BJ (cell line): ENCODE results near the gene CUL9. TPM values are rescaled to one million over a fixed set of nuclear protein-coding genes. Genes with fewer than 3 reads are reported as not detected.

Source experiments
- CTCF ChIA-PET: fragments of 350-600 bp; formaldehyde crosslinking; extraction: SDS; loops from one replicate; lab custom pipeline; 2021; ENCODE audit warnings: antibody characterized with exemption, inconsistent platforms; lab: Yijun Ruan, JAX
- POLR2A ChIA-PET: fragments of 300-600 bp; sonication (Branson Sonifier 250); formaldehyde crosslinking; extraction: SDS; loops from one replicate; lab custom pipeline; 2021; ENCODE audit warnings: antibody characterized with exemption; lab: Charles Lee
- DNase-seq: peaks from one replicate; pipeline ENCODE4 v3.0.0-alpha.2; 2011; ENCODE audit warnings: low read depth
- H3K27me3 ChIP-seq: 2 replicates; pipeline ENCODE4 v1.6.0; 2011; ENCODE audit warnings: low read length; ENCODE audit not compliant: control insufficient read depth, insufficient read depth
- H3K36me3 ChIP-seq: 2 replicates; pipeline ENCODE4 v1.5.1; 2011; ENCODE audit warnings: low read length; ENCODE audit not compliant: control insufficient read depth, insufficient read depth
- H3K4me3 ChIP-seq: 2 replicates; pipeline ENCODE4 v1.5.1; 2011; ENCODE audit warnings: low read depth, mild to moderate bottlenecking, control low read depth, low read length
- CTCF ChIP-seq: IDR thresholded peaks from 2 replicates; pipeline ENCODE4 v1.5.1; 2011; ENCODE audit warnings: low read depth, mild to moderate bottlenecking, control low read depth, inconsistent platforms, low read length, moderate library complexity; ENCODE audit not compliant: insufficient read depth
- polyA plus RNA-seq: library from polyadenylated mRNA; depleted of rRNA; stranded (reverse); fragments of >200 nt; gene quantifications from 2 replicates; pipeline ENCODE4 v1.2.3, GENCODE V29; 2011; rRNA removed

Gene CUL9
- polyA plus RNA-seq, 1 experiment: 12.4 TPM

- TF ChIP-seq CTCF: no peak
These were observed 89.3 kb downstream of the CUL9 start for GRCh38 chr6:43271103-43271815.

GRCh38 chr6:43271944-43272343, 89.9 kb downstream of the CUL9 start:
- Histone ChIP-seq H3K4me3 (no peak overlapping the region), H3K36me3 (no peaks in the 10 kb centered on the region), H3K27me3 (peaks cover 52% of the 10 kb centered on the region)
- no peak for DNase-seq
- ChIA-PET CTCF (interaction anchor here (1.6 to 2.8 kb wide), 2 partner anchors 43 to 63 kb away, joined by 4 to 12 read pairs; partner anchors contain the start of gene DNPH1), POLR2A (no interaction called here)
- no peak for TF ChIP-seq CTCF

More at GRCh38 chr6:43271103-43271815, 89.3 kb downstream of the CUL9 start:
- DNase-seq: no peak
- peaks cover 46% of the 10 kb centered on the region for H3K27me3 ChIP-seq
- no peak overlapping the region for H3K4me3 ChIP-seq
- ChIA-PET POLR2A (no interaction called here), CTCF (interaction anchor here (1.6 to 2.8 kb wide), 2 partner anchors 42 to 64 kb away, joined by 4 to 12 read pairs; partner anchors contain the start of gene DNPH1)
- no peaks in the 10 kb centered on the region for H3K36me3 ChIP-seq

- H3K27me3 ChIP-seq: peaks cover 42% of the 10 kb centered on the region
- POLR2A ChIA-PET: no interaction called here
- H3K36me3 ChIP-seq: no peaks in the 10 kb centered on the region
- no peak for TF ChIP-seq CTCF
- DNase-seq: no peak
- H3K4me3 ChIP-seq: no peak overlapping the region
- CTCF ChIA-PET: no interaction called here
These were observed 91.7 kb downstream of the CUL9 start for GRCh38 chr6:43273707-43274106.

Other genes with a start within 250 kb of the CUL9 start
- gene GNMT, start 221.4 kb upstream of the CUL9 start, polyA plus RNA-seq: 0.10 and 0.39 TPM in 2 replicates
- 2.8 and 5.6 TPM in 2 replicates for gene PEX6, start 203.0 kb upstream of the CUL9 start, polyA plus RNA-seq
- 52.7 and 61.8 TPM in 2 replicates for gene PPP2R5D, start 197.6 kb upstream of the CUL9 start, polyA plus RNA-seq
- gene MEA1, start 168.2 kb upstream of the CUL9 start, polyA plus RNA-seq: 107 and 121 TPM in 2 replicates
- 56.0 and 102 TPM in 2 replicates for gene KLHDC3, start 167.9 kb upstream of the CUL9 start, polyA plus RNA-seq
- gene RRP36, start 160.6 kb upstream of the CUL9 start, polyA plus RNA-seq: 43.1 and 52.7 TPM in 2 replicates
- 31.8 and 50.7 TPM in 2 replicates for gene CUL7, start 128.3 kb upstream of the CUL9 start, polyA plus RNA-seq
- gene MRPL2, start 122.8 kb upstream of the CUL9 start, polyA plus RNA-seq: 20.5 and 22.8 TPM in 2 replicates
- 13.2 and 16.8 TPM in 2 replicates for gene KLC4, start 122.6 kb upstream of the CUL9 start, polyA plus RNA-seq
- 187 and 362 TPM in 2 replicates for gene PTK7, start 105.9 kb upstream of the CUL9 start, polyA plus RNA-seq
- gene SRF, start 10.9 kb upstream of the CUL9 start, polyA plus RNA-seq: 34.8 and 50.5 TPM in 2 replicates
- gene DNPH1, start 47.3 kb downstream of the CUL9 start, polyA plus RNA-seq: 48.6 and 63.9 TPM in 2 replicates
- 0.01 TPM in 1 of 2 replicates, not detected in the other for gene TTBK1, start 61.3 kb downstream of the CUL9 start, polyA plus RNA-seq
- gene SLC22A7, start 116.1 kb downstream of the CUL9 start, polyA plus RNA-seq: not detected in 2 replicates
- not detected in 2 replicates for gene CRIP3, start 126.6 kb downstream of the CUL9 start, polyA plus RNA-seq
- gene ZNF318, start 187.5 kb downstream of the CUL9 start, polyA plus RNA-seq: 10.3 and 11.5 TPM in 2 replicates
- 10.6 and 27.8 TPM in 2 replicates for gene ABCC10, start 245.3 kb downstream of the CUL9 start, polyA plus RNA-seq